Coronary artery (tissue), 2 donors: ENCODE results near the gene TMED4.

ENCODE experiments used
- DNase-seq: peaks from one replicate; pipeline ENCODE4 v3.0.0-alpha.2; 2017; ENCODE audit warnings: low spot score
- H3K27ac ChIP-seq, 2 donors: fragments of 200-600 bp; sonication (generic); one replicate each; pipeline ENCODE4 v1.5.1; 2016 to 2019
- H3K4me3 ChIP-seq: fragments of 200-600 bp; sonication (generic); 2 replicates; pipeline ENCODE4 v1.5.1; 2016; ENCODE audit warnings: mild to moderate bottlenecking, moderate library complexity
- CTCF ChIP-seq: fragments of 200-600 bp; sonication (generic); IDR thresholded peaks from one replicate; pipeline ENCODE4 v1.5.1; 2019; ENCODE audit warnings: antibody characterized with exemption

TMED4 gene

GRCh38 chr7:44617225-44617890, 35.3 kb upstream of the TMED4 start:
- H3K27ac ChIP-seq = no peak overlapping the region
- DNase-seq = no peak
- TF ChIP-seq CTCF = no peak
- H3K4me3 ChIP-seq = no peak overlapping the region

- Histone ChIP-seq H3K27ac (no peak overlapping the region), H3K4me3 (no peak overlapping the region)
- TF ChIP-seq CTCF = no peak
- no peak for DNase-seq
Observed at GRCh38 chr7:44616545-44616944, 34.5 kb upstream of the TMED4 start.

GRCh38 chr7:44615793-44616192, 33.8 kb upstream of the TMED4 start:
- no peak overlapping the region for H3K4me3 ChIP-seq
- TF ChIP-seq CTCF = no peak
- H3K27ac ChIP-seq = no peak overlapping the region
- DNase-seq = peak; percentile 36

GRCh38 chr7:44615149-44615611, 33.1 kb upstream of the TMED4 start:
- peak; percentile 73 for DNase-seq
- peak overlapping the region in 1 of 2 donors; percentile 44 for H3K27ac ChIP-seq
- TF ChIP-seq CTCF = no peak
- no peak overlapping the region for H3K4me3 ChIP-seq

- H3K4me3 ChIP-seq = no peak overlapping the region
- no peak overlapping the region for H3K27ac ChIP-seq
- TF ChIP-seq CTCF = no peak
- DNase-seq = peak; percentile 54
Observed at GRCh38 chr7:44609829-44610228, 27.8 kb upstream of the TMED4 start.

- no peak for TF ChIP-seq CTCF
- DNase-seq = peak; percentile 69
- H3K27ac ChIP-seq = no peak overlapping the region
- no peak overlapping the region for H3K4me3 ChIP-seq
Observed at GRCh38 chr7:44608916-44609648, 27.1 kb upstream of the TMED4 start.
